ENCODE results near the gene RNF43.

DNA sequence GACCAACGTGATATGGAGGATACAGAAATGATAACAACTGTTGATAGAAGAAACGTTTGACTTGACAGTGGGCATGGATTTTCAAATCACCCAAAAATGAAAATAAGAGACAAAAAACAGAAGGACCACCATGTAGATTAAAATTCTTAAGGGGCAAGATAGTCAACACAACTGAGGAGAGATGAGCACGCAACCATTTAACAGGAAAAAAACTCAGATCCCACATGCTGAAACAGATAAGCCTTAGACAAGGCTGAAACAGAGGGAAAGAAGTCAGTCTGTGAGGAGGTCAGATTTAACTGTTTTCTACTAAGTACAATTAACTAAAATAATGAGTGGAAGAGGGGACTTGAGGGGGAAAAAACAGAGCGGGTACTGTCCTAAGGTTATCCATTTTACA is 21.2 kb downstream of the RNF43 start:
- TF ChIP-seq, protein P1, sequence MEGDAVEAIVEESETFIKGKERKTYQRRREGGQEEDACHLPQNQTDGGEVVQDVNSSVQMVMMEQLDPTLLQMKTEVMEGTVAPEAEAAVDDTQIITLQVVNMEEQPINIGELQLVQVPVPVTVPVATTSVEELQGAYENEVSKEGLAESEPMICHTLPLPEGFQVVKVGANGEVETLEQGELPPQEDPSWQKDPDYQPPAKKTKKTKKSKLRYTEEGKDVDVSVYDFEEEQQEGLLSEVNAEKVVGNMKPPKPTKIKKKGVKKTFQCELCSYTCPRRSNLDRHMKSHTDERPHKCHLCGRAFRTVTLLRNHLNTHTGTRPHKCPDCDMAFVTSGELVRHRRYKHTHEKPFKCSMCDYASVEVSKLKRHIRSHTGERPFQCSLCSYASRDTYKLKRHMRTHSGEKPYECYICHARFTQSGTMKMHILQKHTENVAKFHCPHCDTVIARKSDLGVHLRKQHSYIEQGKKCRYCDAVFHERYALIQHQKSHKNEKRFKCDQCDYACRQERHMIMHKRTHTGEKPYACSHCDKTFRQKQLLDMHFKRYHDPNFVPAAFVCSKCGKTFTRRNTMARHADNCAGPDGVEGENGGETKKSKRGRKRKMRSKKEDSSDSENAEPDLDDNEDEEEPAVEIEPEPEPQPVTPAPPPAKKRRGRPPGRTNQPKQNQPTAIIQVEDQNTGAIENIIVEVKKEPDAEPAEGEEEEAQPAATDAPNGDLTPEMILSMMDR (conservative IDR thresholded peaks at IDR 0.05; ENCODE audit: low read depth, low read length) = no peak
- TF ChIP-seq EZH2 (IDR thresholded peaks at IDR 0.05; ENCODE audit: borderline replicate concordance, low read depth, low read length, poor library complexity, severe bottlenecking) = no peak
